Vagina (tissue), 2 donors: Measurements from ENCODE around the gene ERBB4.

Source experiments
- POLR2A ChIP-seq, 2 donors: fragments of 450-650 bp; IDR thresholded peaks; one replicate each; pipeline ENCODE4 v1.6.1; 2017; ENCODE audit warnings: antibody characterized with exemption in 2 of 2, mild to moderate bottlenecking in 2 of 2, moderate library complexity in 2 of 2
- POLR2AphosphoS5 ChIP-seq, 2 donors: sonication (generic); formaldehyde crosslinking; IDR thresholded peaks; one replicate each; pipeline ENCODE4 v1.9.0; 2017; ENCODE audit warnings: antibody characterized with exemption in 2 of 2, mild to moderate bottlenecking in 2 of 2, low read depth in 1 of 2; ENCODE audit not compliant: insufficient read depth in 1 of 2
- TF ChIP-seq, protein P1 (sequence below), 3 experiments: fragments of 450-650 bp in 2 of 3; fragments of 200-600 bp in 1 of 3; sonication (generic) in 1 of 3; IDR thresholded peaks; one replicate each; pipeline ENCODE4 v1.5.1; 2017 to 2019; ENCODE audit warnings: antibody characterized with exemption in 3 of 3, mild to moderate bottlenecking in 2 of 3, moderate library complexity in 2 of 3

DNA sequence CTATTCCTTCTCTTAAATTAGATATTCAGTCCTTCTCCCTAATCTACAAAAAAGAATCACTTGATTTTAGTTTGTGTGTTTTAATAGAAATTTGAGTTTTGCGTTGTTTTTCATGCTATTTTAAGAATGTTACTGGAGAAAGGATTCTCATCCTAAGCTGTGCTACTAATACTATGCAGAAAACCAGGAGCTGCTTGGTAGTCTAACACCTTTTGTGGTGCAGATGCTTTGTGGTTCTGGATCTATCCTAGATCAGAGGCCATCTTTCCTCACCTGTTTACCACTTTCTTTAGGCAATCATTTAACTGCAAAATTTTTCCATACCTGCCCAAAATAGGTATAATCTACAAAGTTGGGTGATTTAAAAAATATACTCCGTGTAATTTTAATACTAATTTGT, 1158.6 kb downstream of the ERBB4 start:
- TF ChIP-seq POLR2A (IDR thresholded peaks at IDR 0.05) (no peak), POLR2AphosphoS5 (IDR thresholded peaks at IDR 0.05; ENCODE audit: insufficient read depth in 1 of 2, low read depth in 1 of 2) (no peak)
- TF ChIP-seq, protein P1, sequence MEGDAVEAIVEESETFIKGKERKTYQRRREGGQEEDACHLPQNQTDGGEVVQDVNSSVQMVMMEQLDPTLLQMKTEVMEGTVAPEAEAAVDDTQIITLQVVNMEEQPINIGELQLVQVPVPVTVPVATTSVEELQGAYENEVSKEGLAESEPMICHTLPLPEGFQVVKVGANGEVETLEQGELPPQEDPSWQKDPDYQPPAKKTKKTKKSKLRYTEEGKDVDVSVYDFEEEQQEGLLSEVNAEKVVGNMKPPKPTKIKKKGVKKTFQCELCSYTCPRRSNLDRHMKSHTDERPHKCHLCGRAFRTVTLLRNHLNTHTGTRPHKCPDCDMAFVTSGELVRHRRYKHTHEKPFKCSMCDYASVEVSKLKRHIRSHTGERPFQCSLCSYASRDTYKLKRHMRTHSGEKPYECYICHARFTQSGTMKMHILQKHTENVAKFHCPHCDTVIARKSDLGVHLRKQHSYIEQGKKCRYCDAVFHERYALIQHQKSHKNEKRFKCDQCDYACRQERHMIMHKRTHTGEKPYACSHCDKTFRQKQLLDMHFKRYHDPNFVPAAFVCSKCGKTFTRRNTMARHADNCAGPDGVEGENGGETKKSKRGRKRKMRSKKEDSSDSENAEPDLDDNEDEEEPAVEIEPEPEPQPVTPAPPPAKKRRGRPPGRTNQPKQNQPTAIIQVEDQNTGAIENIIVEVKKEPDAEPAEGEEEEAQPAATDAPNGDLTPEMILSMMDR (IDR thresholded peaks at IDR 0.05), result no peak
